Measurements from ENCODE around the gene MRPL11. TPM values are rescaled to one million over a fixed set of nuclear protein-coding genes. Genes with fewer than 3 reads are reported as not detected.
"Not testable (repeated sequence)": the region's sequence is repeated elsewhere in the genome, so short reads cannot be mapped to it uniquely, and the experiment has no call there.

MRPL11 gene
- total and polyA plus RNA-seq, 2 donors (not counting 3 experiments of a cell fraction or from before 2014, with no cell fraction given) = 54.9 to 69.1 TPM

DNA sequence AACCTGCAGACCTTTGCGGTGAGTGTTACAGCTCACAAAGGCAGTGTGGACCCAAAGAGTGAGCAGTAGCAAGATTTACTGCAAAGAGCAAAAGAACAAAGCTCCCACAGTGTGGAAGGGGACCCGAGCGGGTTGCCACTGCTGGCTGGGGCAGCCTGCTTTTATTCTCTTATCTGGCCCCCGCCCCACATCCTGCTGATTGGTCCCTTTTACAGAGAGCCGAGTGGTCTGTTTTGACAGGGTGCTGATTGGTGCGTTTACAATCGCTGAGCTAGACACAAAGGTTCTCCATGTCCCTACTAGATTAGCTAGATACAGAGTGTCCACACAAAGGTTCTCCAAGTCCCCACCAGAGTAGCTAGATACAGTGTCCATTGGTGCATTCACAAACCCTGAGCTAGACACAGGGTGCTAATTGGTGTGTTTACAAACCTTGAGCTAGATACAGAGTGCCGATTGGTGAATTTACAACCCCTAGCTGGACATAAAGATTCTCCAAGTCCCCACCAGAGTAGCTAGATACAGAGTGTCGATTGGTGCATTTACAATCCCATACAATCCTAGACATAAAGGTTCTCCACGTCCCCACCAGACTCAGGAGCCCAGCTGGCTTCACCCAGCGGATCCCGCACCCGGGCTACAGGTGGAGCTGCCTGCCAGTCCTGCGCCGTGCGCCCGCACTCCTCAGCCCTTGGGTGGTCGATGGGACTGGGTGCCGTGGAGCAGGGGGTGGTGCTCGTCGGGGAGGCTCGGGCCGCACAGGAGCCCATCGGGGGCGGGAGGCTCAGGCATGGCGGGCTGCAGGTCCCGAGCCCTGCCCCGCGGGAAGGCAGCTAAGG is 1.7 kb upstream of the MRPL11 start:
- H3K9ac ChIP-seq (replicated peaks; ENCODE audit: extremely low read depth, insufficient read depth, low read length); H3K36me3 ChIP-seq (ENCODE audit: control insufficient read depth in 2 of 2, extremely low read depth in 1 of 2, insufficient read depth in 2 of 2, low read length in 2 of 2); intact Hi-C loops (cut with micrococcal nuclease); H3K79me2 ChIP-seq (ENCODE audit: control insufficient read depth, insufficient read depth, low read length); H3K27ac ChIP-seq (ENCODE audit: insufficient read depth, low read depth, low read length); FAIRE-seq; H3K27me3 ChIP-seq (ENCODE audit: control insufficient read depth in 2 of 2, insufficient read depth in 2 of 2, low read length in 2 of 2); dilution Hi-C loops (cut with MboI; ENCODE audit: extremely low pct_ligation_motif_present, low sequenced_read_pairs); H3K4me2 ChIP-seq (ENCODE audit: insufficient read depth, low read length); H3K4me3 ChIP-seq (replicated peaks in 1 of 3; ENCODE audit: insufficient read depth in 1 of 3, low read depth in 1 of 3, low read length in 3 of 3); DNase-seq (ENCODE audit: low read depth, low spot score); POLR2A ChIA-PET; BruUV-seq (replicated peaks); H4K20me1 ChIP-seq (replicated peaks; ENCODE audit: control insufficient read depth, extremely low read depth, insufficient read depth, low read length); H3K4me1 ChIP-seq (ENCODE audit: control insufficient read depth, extremely low read depth, insufficient read depth, low read length); H3K9me3 ChIP-seq (replicated peaks; ENCODE audit: control insufficient read depth, insufficient read depth, low read length); H2AFZ ChIP-seq (ENCODE audit: low read depth, low read length); H3K9me1 ChIP-seq (replicated peaks; ENCODE audit: control insufficient read depth, extremely low read depth, insufficient read depth, low read length): not testable (repeated sequence)
- CTCF ChIA-PET = interaction anchor here (1.4 to 2.3 kb wide), 4 partner anchors 11 to 40 kb away, joined by 3 to 17 read pairs (median 6); partner anchors contain the start of genes DPP3 and NPAS4

DNA sequence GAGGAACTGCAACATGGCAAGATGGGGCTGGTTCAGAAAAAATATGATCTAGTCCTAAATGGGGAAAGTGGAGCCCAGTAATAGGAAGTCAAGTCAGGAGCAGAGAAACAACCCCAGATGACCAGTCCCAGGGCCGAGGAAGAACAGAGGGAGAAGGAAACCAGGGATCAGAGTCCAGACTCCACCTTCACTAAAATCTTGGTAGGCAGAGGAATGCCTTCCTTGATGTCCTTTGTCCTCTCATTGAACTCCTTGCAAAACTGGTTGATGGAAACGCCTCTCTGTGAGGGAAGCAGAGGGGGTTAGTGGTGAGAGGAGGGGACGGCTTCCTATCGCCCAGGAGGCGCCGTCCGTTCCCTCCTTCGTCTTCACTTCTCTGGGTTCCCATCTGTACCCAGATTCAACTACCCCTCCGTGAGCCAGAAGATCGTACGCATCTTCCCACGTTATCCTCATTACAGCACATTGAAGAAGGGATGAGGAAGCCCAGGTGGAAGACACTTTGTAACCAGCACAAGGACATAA is 607 bp downstream of the MRPL11 start:
- Histone ChIP-seq H3K9ac (replicated peaks; ENCODE audit: extremely low read depth, insufficient read depth, low read length) (peak overlapping the region; percentile 88), H3K27ac (ENCODE audit: insufficient read depth, low read depth, low read length) (peak overlapping the region; percentile 77), H3K4me3 (replicated peaks in 1 of 3; ENCODE audit: insufficient read depth in 1 of 3, low read depth in 1 of 3, low read length in 3 of 3) (peak overlapping the region; percentile 59 to 80 (median 64)), H3K79me2 (ENCODE audit: control insufficient read depth, insufficient read depth, low read length) (peaks cover 5% of the 10 kb centered on the region), H3K9me3 (replicated peaks; ENCODE audit: control insufficient read depth, insufficient read depth, low read length) (no peaks in the 10 kb centered on the region), H4K20me1 (replicated peaks; ENCODE audit: control insufficient read depth, extremely low read depth, insufficient read depth, low read length) (no peaks in the 10 kb centered on the region), H3K9me1 (replicated peaks; ENCODE audit: control insufficient read depth, extremely low read depth, insufficient read depth, low read length) (no peaks in the 10 kb centered on the region), H2AFZ (ENCODE audit: low read depth, low read length) (peak overlapping the region; percentile 99), H3K36me3 (ENCODE audit: control insufficient read depth in 2 of 2, extremely low read depth in 1 of 2, insufficient read depth in 2 of 2, low read length in 2 of 2) (peaks cover 4 to 9% of the 10 kb centered on the region in 2 experiments), H3K4me1 (ENCODE audit: control insufficient read depth, extremely low read depth, insufficient read depth, low read length) (peaks cover 6% of the 10 kb centered on the region), H3K27me3 (ENCODE audit: control insufficient read depth in 2 of 2, insufficient read depth in 2 of 2, low read length in 2 of 2) (no peaks in the 10 kb centered on the region), H3K4me2 (ENCODE audit: insufficient read depth, low read length) (peak overlapping the region; percentile 79)
- dilution Hi-C loops (cut with MboI; ENCODE audit: extremely low pct_ligation_motif_present, low sequenced_read_pairs) = no loop called here
- ChIA-PET POLR2A (interaction anchor here (1.1 kb wide), 1 partner anchor 240 kb away, joined by 4 read pairs; the partner anchor contains the start of gene RBM4B), CTCF (interaction anchor here (0.9 to 2.3 kb wide), 15 partner anchors 8 to 347 kb away, joined by 3 to 19 read pairs (median 6); partner anchors contain the start of genes CCDC87, RBM4B and ZDHHC24)
- intact Hi-C loops (cut with micrococcal nuclease) = loop anchor here (2.0 to 5.0 kb wide), 2 partner anchors 29 to 126 kb away; no protein-coding TSS in a partner anchor
- TF ChIP-seq, protein P1, sequence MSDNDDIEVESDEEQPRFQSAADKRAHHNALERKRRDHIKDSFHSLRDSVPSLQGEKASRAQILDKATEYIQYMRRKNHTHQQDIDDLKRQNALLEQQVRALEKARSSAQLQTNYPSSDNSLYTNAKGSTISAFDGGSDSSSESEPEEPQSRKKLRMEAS (IDR thresholded peaks at IDR 0.05; ENCODE audit: insufficient read depth, insufficient read length) = no peak
- TF ChIP-seq, protein P2, sequence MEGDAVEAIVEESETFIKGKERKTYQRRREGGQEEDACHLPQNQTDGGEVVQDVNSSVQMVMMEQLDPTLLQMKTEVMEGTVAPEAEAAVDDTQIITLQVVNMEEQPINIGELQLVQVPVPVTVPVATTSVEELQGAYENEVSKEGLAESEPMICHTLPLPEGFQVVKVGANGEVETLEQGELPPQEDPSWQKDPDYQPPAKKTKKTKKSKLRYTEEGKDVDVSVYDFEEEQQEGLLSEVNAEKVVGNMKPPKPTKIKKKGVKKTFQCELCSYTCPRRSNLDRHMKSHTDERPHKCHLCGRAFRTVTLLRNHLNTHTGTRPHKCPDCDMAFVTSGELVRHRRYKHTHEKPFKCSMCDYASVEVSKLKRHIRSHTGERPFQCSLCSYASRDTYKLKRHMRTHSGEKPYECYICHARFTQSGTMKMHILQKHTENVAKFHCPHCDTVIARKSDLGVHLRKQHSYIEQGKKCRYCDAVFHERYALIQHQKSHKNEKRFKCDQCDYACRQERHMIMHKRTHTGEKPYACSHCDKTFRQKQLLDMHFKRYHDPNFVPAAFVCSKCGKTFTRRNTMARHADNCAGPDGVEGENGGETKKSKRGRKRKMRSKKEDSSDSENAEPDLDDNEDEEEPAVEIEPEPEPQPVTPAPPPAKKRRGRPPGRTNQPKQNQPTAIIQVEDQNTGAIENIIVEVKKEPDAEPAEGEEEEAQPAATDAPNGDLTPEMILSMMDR (IDR thresholded peaks at IDR 0.05; ENCODE audit: extremely low read depth in 1 of 2, insufficient read depth in 1 of 2, low read depth in 1 of 2, low read length in 2 of 2) = no peak
- no peak for TF ChIP-seq EZH2 (IDR thresholded peaks at IDR 0.05; ENCODE audit: borderline replicate concordance, low read depth, low read length, severe bottlenecking)
- no peak for TF ChIP-seq FOS (IDR thresholded peaks at IDR 0.05; ENCODE audit: borderline replicate concordance, insufficient read depth, low read length)
- no peak for TF ChIP-seq MYC (IDR thresholded peaks at IDR 0.05; ENCODE audit: low read depth, low read length)
- TF ChIP-seq POLR2A (IDR thresholded peaks at IDR 0.05; ENCODE audit: low read depth, low read length) = no peak
- no peak for TF ChIP-seq POLR2AphosphoS5 (IDR thresholded peaks at IDR 0.05; ENCODE audit: insufficient read depth, low read depth, low read length)
- DNase-seq (ENCODE audit: low read depth, low spot score) (no peak), FAIRE-seq (peak; percentile 79)
- TSS peak; percentile 68 for BruUV-seq (replicated peaks)
